ENCODE data around the gene IPPK. TPM values are rescaled to one million over a fixed set of nuclear protein-coding genes. Genes with fewer than 3 reads are reported as not detected.
"Not testable (repeated sequence)": the region's sequence is repeated elsewhere in the genome, so short reads cannot be mapped to it uniquely, and the experiment has no call there.

Gene IPPK
- total RNA-seq, 2 experiments from 2014 or later, result 9.4 to 9.7 TPM

GRCh38 chr9:92608241-92608908 lies 61.6 kb downstream of the IPPK start:
- Mint-ChIP-seq H3K4me3 (no peak overlapping the region), H3K27me3 (no peaks in the 10 kb centered on the region), H3K27ac (no peak overlapping the region), H3K9me3 (no peaks in the 10 kb centered on the region), H3K4me1 (no peaks in the 10 kb centered on the region), H3K36me3 (peaks cover 12% of the 10 kb centered on the region)
- no peak for DNase-seq
- POLR2A ChIA-PET, result no interaction called here
- ATAC-seq (ENCODE audit: low read depth), result no peak

DNA sequence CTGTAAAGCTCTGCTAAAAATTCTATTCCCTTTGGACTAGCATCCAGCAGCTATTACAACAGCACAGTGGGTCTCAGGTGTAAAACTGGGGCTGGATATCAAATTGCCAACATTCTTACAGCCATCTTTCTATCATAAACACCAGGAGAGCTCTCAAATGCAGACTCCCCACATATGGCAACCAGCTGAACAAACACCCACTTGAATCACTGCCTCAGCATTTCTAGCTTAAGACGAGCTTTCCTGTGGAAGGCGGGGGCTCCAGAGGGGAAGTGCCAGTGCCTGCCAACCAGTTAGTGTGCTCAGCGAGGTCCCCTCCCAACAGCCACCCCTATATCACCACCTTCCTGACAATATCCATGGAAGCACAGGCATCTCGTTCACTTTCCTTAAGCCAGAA lies 62.2 kb downstream of the IPPK start:
- ATAC-seq (ENCODE audit: low read depth), result no peak
- POLR2A ChIA-PET, result no interaction called here
- no peaks in the 10 kb centered on the region for H3K4me1 Mint-ChIP-seq

DNA sequence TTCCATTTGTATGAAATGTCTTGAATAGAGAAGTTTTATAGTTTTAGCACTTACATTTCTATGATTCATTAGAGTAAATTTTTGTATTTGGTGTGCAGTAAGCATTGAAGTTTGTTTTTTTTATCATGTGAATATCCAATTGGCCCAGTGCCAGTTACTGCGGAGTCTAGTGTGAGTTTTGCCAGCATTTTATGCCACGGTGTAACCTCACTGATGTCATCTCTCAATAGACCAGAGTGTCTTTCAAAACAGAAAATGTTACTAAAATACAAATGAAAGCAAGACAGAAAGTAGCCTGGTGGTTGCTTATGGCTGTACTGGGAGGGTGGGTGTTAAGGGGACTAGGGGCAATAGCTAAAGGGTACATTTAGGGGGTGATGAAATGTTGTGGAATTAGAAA lies 62.8 kb downstream of the IPPK start:
- Mint-ChIP-seq H3K27ac (no peak overlapping the region), H3K36me3 (peaks cover 13% of the 10 kb centered on the region), H3K4me3 (no peak overlapping the region), H3K4me1 (no peaks in the 10 kb centered on the region), H3K9me3 (no peaks in the 10 kb centered on the region), H3K27me3 (no peaks in the 10 kb centered on the region)
- no peak for ATAC-seq (ENCODE audit: low read depth)
- POLR2A ChIA-PET, result no interaction called here
- no peak for DNase-seq

More for the DNA sequence above, 62.2 kb downstream of the IPPK start:
- Mint-ChIP-seq H3K4me3 (no peak overlapping the region), H3K36me3 (peaks cover 13% of the 10 kb centered on the region), H3K27ac (no peak overlapping the region), H3K27me3 (no peaks in the 10 kb centered on the region), H3K9me3 (no peaks in the 10 kb centered on the region)
- DNase-seq, result no peak

DNA sequence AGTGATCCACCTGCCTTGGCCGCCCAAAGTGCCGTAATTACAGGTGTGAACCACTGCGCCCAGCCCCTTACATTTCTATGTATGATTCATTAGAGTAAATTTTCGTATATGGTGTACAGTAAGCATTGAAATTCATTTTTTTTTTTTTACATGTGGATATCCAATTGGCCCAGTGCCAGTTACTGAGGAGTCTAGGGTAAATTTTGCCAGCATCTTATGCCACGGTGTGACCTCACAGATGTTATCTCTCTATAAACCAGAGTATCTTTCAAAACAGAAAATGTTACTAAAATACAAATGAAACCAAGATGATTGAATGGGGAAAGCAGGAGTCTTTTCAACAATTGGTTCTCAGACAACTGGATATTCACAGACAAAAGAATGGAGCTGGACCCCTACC lies 64.7 kb downstream of the IPPK start:
- Mint-ChIP-seq H3K4me3 (no peak overlapping the region), H3K27me3 (no peaks in the 10 kb centered on the region), H3K27ac (no peak overlapping the region), H3K9me3 (no peaks in the 10 kb centered on the region), H3K36me3 (peaks cover 10% of the 10 kb centered on the region), H3K4me1 (no peaks in the 10 kb centered on the region)
- no peak for ATAC-seq (ENCODE audit: low read depth)
- no peak for DNase-seq
- POLR2A ChIA-PET, result no interaction called here

GRCh38 chr9:92603990-92604389 lies 65.9 kb downstream of the IPPK start:
- DNase-seq (no peak), ATAC-seq (ENCODE audit: low read depth) (no peak)
- H3K4me1 Mint-ChIP-seq, result no peaks in the 10 kb centered on the region
- POLR2A ChIA-PET, result no interaction called here
- no peaks in the 10 kb centered on the region for H3K9me3 Mint-ChIP-seq
- no peak overlapping the region for H3K27ac Mint-ChIP-seq
- peaks cover 10% of the 10 kb centered on the region for H3K36me3 Mint-ChIP-seq
- no peaks in the 10 kb centered on the region for H3K27me3 Mint-ChIP-seq
- no peak overlapping the region for H3K4me3 Mint-ChIP-seq

DNA sequence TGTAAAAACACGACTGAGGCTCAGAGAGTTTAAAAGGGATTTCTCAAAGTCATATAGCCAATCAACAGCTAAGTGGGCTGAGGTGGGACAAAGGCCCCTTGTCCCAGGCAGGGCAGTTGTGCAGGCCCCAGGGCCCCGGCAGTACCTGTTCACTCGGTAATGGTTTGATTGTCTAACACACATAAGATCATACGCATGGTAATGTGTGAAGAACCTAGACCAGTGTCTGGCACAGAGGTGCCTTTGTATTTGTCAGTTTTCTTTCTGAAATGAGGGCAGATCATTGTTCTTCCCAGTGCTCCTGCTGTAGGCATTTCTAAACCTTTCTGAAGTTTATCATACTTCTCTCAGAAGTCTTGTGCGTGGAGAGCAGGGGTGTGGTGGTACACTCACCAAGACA lies 66.8 kb downstream of the IPPK start:
- no peak for ATAC-seq (ENCODE audit: low read depth)
- Mint-ChIP-seq H3K27me3 (no peaks in the 10 kb centered on the region), H3K9me3 (no peaks in the 10 kb centered on the region), H3K4me3 (no peak overlapping the region), H3K27ac (no peak overlapping the region), H3K4me1 (no peaks in the 10 kb centered on the region), H3K36me3 (peaks cover 10% of the 10 kb centered on the region)
- DNase-seq, result no peak
- POLR2A ChIA-PET, result interaction anchor here (0.7 kb wide), 1 partner anchor 167 kb away, joined by 3 read pairs; no protein-coding TSS in a partner anchor

DNA sequence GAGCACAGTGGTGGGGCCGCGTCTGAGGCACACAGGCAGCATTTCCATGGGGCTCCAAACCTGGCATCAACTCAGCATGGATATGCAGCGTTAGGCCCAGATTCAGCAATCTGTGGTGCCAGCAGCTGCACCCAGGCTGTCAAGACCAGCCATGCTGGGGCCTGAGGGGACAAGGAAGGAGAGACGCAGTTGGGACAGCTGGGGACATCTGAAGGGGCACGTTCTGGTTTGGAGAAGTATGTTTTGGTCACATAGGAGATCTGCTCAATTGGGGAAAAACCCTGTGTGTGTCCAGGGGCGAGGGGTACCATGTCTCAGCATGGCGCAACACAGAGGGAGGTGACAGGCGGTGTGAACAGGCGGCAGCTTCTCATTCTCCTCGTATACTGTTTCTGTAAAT lies 67.5 kb downstream of the IPPK start:
- no peaks in the 10 kb centered on the region for H3K4me1 Mint-ChIP-seq
- H3K9me3 Mint-ChIP-seq, result no peaks in the 10 kb centered on the region
- H3K36me3 Mint-ChIP-seq, result peaks cover 10% of the 10 kb centered on the region
- H3K4me3 Mint-ChIP-seq, result no peak overlapping the region
- POLR2A ChIA-PET, result interaction anchor here (0.7 kb wide), 1 partner anchor 166 kb away, joined by 3 read pairs; no protein-coding TSS in a partner anchor
- no peak overlapping the region for H3K27ac Mint-ChIP-seq
- DNase-seq (no peak), ATAC-seq (ENCODE audit: low read depth) (no peak)
- no peaks in the 10 kb centered on the region for H3K27me3 Mint-ChIP-seq

DNA sequence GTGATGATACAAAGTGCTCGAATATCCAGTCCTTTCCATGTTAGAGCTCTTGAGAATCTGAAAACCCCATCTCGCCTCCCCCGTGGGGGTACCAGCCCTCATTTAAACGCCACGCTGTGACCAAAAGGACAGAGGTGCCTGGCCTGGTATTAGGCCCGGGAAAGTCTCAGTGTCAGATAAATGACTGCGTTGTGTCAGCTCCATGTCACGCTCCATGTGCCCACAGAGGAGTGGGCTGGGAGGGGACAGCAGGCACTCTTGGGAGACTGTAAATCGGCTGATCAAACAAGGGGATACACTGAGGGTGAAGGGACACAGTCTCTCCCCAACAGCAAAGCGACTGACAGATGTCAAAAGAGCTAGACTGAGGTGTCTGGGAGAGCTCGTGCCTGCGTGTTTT lies 68.5 kb downstream of the IPPK start:
- no peaks in the 10 kb centered on the region for H3K27me3 Mint-ChIP-seq
- peaks cover 10% of the 10 kb centered on the region for H3K36me3 Mint-ChIP-seq
- no peak for ATAC-seq (ENCODE audit: low read depth)
- no peak overlapping the region for H3K27ac Mint-ChIP-seq
- no peak for DNase-seq
- no peaks in the 10 kb centered on the region for H3K4me1 Mint-ChIP-seq
- H3K9me3 Mint-ChIP-seq, result no peaks in the 10 kb centered on the region
- H3K4me3 Mint-ChIP-seq, result no peak overlapping the region
- POLR2A ChIA-PET, result interaction anchor here (0.6 kb wide), 1 partner anchor 1584 kb away, joined by 6 read pairs; no protein-coding TSS in a partner anchor

DNA sequence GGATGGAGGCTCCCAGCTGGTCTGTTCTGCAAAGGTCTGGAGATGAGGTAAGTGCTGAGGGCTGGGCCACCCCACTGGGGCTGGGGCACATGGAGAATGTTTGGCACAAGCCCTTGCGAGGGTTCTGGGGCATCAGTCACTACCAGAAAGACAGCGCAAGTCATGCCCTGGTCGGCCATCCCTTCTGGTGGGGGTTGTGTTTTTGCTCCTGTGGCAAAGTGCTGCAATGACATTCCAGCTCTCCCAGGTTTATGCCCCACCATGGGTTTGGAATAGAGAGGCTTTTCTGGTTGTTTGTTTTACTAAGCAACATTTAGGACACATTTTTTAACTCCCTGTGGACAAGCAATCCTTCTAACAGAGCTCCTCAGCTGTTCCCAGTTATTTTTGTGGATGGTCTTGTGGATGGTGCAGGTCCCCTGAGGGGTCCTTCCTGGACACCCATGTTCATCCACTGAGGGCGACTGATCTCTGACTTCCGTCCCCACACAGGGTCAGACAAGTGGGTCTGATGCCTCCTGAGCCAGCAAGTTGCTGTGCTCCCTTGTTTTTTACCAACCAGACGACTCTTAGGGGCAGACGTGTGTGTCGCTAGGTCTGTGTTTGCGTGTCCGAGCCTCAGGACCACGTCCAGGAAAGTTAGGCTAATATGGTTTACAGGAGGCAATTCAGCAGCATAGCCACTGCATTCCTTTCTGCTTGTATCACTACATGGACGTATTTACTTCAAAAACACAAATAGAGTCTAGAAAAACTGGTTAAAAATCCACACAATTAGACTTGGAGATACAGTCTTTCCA lies 69.3 kb downstream of the IPPK start:
- Mint-ChIP-seq H3K4me3 (no peak overlapping the region), H3K36me3 (peaks cover 10% of the 10 kb centered on the region), H3K27me3 (no peaks in the 10 kb centered on the region), H3K9me3 (no peaks in the 10 kb centered on the region), H3K4me1 (no peaks in the 10 kb centered on the region), H3K27ac (no peak overlapping the region)
- DNase-seq (no peak), ATAC-seq (ENCODE audit: low read depth) (no peak)
- POLR2A ChIA-PET, result interaction anchor here (0.6 kb wide), 1 partner anchor 1584 kb away, joined by 6 read pairs; no protein-coding TSS in a partner anchor

GRCh38 chr9:92599938-92600461 lies 69.9 kb downstream of the IPPK start:
- peaks cover 4% of the 10 kb centered on the region for H3K36me3 Mint-ChIP-seq
- no peak overlapping the region for H3K4me3 Mint-ChIP-seq
- no peaks in the 10 kb centered on the region for H3K4me1 Mint-ChIP-seq
- no peaks in the 10 kb centered on the region for H3K9me3 Mint-ChIP-seq
- no peak for ATAC-seq (ENCODE audit: low read depth)
- no peaks in the 10 kb centered on the region for H3K27me3 Mint-ChIP-seq
- POLR2A ChIA-PET, result no interaction called here
- H3K27ac Mint-ChIP-seq, result no peak overlapping the region
- no peak for DNase-seq

GRCh38 chr9:92598382-92598781 lies 71.5 kb downstream of the IPPK start:
- no peaks in the 10 kb centered on the region for H3K27me3 Mint-ChIP-seq
- H3K4me3 Mint-ChIP-seq, result no peak overlapping the region
- ATAC-seq (ENCODE audit: low read depth) (no peak), DNase-seq (no peak)
- POLR2A ChIA-PET, result no interaction called here
- peaks cover under 1% of the 10 kb centered on the region for H3K36me3 Mint-ChIP-seq
- no peak overlapping the region for H3K27ac Mint-ChIP-seq
- peaks cover under 1% of the 10 kb centered on the region for H3K4me1 Mint-ChIP-seq
- no peaks in the 10 kb centered on the region for H3K9me3 Mint-ChIP-seq

DNA sequence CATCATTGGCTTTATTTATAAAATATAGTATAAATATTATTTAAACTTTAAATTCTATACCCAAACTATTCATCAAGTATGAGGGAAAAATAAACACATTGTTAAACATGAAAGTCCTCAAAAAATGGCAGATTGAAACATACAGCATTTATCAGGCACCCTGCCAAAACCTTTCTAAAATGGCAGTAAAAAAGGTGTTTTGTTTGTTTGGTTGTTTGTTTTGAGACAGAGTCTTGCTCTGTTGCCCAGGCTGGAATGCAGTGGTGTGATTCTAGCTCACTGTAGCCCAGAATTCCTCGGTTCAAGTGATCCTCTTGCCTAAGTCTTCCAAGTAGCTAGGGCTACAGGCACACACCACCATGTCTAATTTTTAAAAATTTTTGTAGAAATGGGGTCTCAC lies 74.0 kb downstream of the IPPK start:
- no peak overlapping the region for H3K4me3 Mint-ChIP-seq
- no peak overlapping the region for H3K27ac Mint-ChIP-seq
- H3K27me3 Mint-ChIP-seq, result no peaks in the 10 kb centered on the region
- H3K9me3 Mint-ChIP-seq, result no peaks in the 10 kb centered on the region
- H3K4me1 Mint-ChIP-seq, result peaks cover 1% of the 10 kb centered on the region
- ATAC-seq (ENCODE audit: low read depth) (no peak), DNase-seq (no peak)
- POLR2A ChIA-PET, result no interaction called here
- H3K36me3 Mint-ChIP-seq, result no peaks in the 10 kb centered on the region

DNA sequence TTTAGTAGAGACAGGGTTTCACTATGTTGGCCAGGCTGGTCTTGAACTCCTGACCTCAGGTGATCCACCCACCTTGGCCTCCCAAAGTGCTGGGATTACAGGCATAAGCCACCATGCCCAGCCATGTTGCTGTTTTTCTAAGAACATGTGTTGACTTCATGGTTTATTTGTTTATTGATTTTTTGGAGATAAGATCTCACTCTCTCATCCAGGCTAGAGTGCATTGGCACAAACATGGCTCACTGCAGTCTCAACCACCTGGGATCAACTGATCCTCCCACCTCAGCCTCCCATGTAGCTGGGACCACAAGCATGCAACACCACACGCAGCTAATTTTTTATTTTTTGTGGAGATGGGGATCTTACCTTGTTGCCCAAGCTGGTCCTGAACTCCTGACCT lies 74.9 kb downstream of the IPPK start:
- H3K4me1 Mint-ChIP-seq; H3K27ac Mint-ChIP-seq; H3K36me3 Mint-ChIP-seq; H3K27me3 Mint-ChIP-seq; ATAC-seq (ENCODE audit: low read depth); DNase-seq; H3K4me3 Mint-ChIP-seq; POLR2A ChIA-PET; H3K9me3 Mint-ChIP-seq: not testable (repeated sequence)

All from activated naive CD8-positive, alpha-beta T cell treated with anti-CD3 and anti-CD28 coated beads, Interleukin-2, amount 10 ng/mL, durations not matched to agents 7 days and 5 days (primary cell).